GM23248 (cell line): ENCODE measurements around the gene PIEZO2.

Experiments
- EZH2 ChIP-seq: fragments of 200-600 bp; sonication (generic); IDR thresholded peaks from 2 replicates; pipeline ENCODE4 v1.6.1; 2018; ENCODE audit warnings: antibody characterized with exemption, mild to moderate bottlenecking; ENCODE audit not compliant: insufficient read depth, poor library complexity, severe bottlenecking
- EZH2phosphoT487 ChIP-seq: fragments of 200-600 bp; sonication (generic); IDR thresholded peaks from 2 replicates; pipeline ENCODE4 v1.6.1; 2018; ENCODE audit warnings: antibody characterized with exemption, moderate library complexity, mild to moderate bottlenecking, low read depth; ENCODE audit not compliant: insufficient read depth

DNA sequence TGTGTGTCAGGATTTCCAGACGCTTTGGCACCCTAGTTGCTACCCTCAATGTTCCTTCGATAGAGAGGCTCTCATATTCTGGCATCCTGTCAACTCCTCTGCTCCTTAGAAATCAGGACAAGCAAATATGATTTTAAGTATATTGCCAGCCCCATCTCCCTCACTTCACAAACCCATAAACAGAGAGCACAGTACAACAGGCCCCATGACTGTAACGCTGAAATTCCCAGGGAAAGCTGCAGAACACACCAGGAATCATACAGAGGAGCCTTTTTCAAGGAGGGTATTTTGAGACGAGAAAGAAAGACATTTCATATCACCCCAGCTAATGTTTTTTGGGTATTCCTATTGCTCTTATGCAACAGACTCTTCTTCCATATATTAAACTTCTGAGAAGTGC is 460.6 kb downstream of the PIEZO2 start:
- TF ChIP-seq EZH2 (no peak), EZH2phosphoT487 (no peak)
